ENCODE data around the gene GJB2. TPM values are rescaled to one million over a fixed set of nuclear protein-coding genes. Genes with fewer than 3 reads are reported as not detected.

The GJB2 gene
- total RNA-seq, 2 donors from 2014 or later: 1.5 to 3.8 TPM

DNA sequence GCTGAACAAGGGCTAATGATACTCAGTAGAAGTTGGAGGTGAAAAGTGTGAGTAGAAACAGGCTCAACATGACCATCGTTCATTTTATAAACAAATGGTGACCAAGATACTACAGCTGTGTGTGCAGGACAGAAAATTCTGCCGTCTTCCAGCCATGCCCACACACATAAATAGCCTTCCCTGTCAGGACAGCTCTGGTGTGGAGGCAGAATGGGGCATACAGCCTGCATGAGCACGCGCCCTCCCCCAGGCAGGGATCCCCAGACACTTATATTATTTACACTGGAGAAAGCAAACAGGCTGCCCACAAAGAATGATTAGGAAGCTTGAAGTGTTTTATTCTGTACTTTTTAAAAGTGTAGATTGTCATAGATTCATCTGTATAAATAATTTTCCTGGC, 52.3 kb downstream of the GJB2 start:
- intact Hi-C loops (cut with DNase I): no loop called here
- no peak overlapping the region for H3K27ac ChIP-seq
- TF ChIP-seq CTCF (IDR thresholded peaks at IDR 0.05) (no peak), POLR2AphosphoS5 (IDR thresholded peaks at IDR 0.05) (no peak), POLR2A (IDR thresholded peaks at IDR 0.05) (no peak)
- H3K27me3 ChIP-seq (replicated peaks; ENCODE audit: insufficient read depth): peaks cover 17% of the 10 kb centered on the region
- 37% methylated on average over 4 of the region's 4 CpGs for WGBS
- DNase-seq (ENCODE audit: low spot score): no peak
- no peak overlapping the region for H3K4me3 ChIP-seq
- H3K36me3 ChIP-seq: no peaks in the 10 kb centered on the region
- H3K4me1 ChIP-seq (replicated peaks): no peaks in the 10 kb centered on the region
- no peaks in the 10 kb centered on the region for H3K9me3 ChIP-seq

DNA sequence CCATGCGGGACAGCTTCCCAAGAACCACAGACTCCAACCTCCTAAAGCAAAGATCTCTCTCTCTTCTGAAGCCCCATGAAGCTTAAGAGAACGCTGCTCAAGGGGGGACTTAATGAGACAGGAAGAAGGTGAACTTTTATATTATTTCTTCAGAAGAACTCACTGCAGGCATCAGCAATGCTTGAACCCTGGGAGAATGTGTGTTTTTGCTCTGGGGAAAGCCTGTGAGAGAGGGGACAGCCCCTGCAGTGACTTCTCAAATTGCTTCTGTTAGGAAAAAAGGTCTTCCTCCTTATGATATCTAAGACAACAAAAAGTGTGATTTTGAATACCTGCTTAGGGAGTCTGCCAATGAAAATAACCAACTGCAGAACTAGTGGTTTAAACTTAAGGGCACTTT, 54.9 kb downstream of the GJB2 start:
- H3K27ac ChIP-seq: no peak overlapping the region
- H3K4me3 ChIP-seq: no peak overlapping the region
- H3K36me3 ChIP-seq: no peaks in the 10 kb centered on the region
- peaks cover 14% of the 10 kb centered on the region for H3K27me3 ChIP-seq (replicated peaks; ENCODE audit: insufficient read depth)
- intact Hi-C loops (cut with DNase I): no loop called here
- DNase-seq (ENCODE audit: low spot score): no peak
- H3K9me3 ChIP-seq: no peaks in the 10 kb centered on the region
- no peaks in the 10 kb centered on the region for H3K4me1 ChIP-seq (replicated peaks)
- TF ChIP-seq CTCF (IDR thresholded peaks at IDR 0.05): no peak
- TF ChIP-seq POLR2AphosphoS5 (IDR thresholded peaks at IDR 0.05): no peak
- TF ChIP-seq POLR2A (IDR thresholded peaks at IDR 0.05): no peak
- 52% methylated on average over 2 of the region's 2 CpGs for WGBS

Other genes with a start within 250 kb of the GJB2 start
- gene ZMYM2, start 234.2 kb downstream of the GJB2 start, total RNA-seq: 10 to 100 TPM; 70.7 to 95.6 TPM
- 1 to 10 TPM in 1 of 2 donors, under 1 TPM in 1; 0.59 to 5.2 TPM for gene GJA3, start 31.9 kb downstream of the GJB2 start, total RNA-seq
- under 1 TPM; 0.28 to 0.32 TPM for gene GJB6, start 39.4 kb upstream of the GJB2 start, total RNA-seq

Data from prostate gland (tissue), 2 donors.